NOMO-1 treated with dmso at 0.1 percent for 144 hours (cell line): ENCODE measurements around the gene GPR157.
A peak's percentile ranks its signal among the peaks of the same experiment; 100 is the strongest.

Experiments
- DNase-seq: peaks from one replicate; lab custom pipeline; 2025; ENCODE audit not compliant: unreplicated experiment; lab: John Stamatoyannopoulos, UW

Gene GPR157

GRCh38 chr1:9066945-9067807 lies 61.7 kb downstream of the GPR157 start:
- DNase-seq, result peak; percentile 42

DNA sequence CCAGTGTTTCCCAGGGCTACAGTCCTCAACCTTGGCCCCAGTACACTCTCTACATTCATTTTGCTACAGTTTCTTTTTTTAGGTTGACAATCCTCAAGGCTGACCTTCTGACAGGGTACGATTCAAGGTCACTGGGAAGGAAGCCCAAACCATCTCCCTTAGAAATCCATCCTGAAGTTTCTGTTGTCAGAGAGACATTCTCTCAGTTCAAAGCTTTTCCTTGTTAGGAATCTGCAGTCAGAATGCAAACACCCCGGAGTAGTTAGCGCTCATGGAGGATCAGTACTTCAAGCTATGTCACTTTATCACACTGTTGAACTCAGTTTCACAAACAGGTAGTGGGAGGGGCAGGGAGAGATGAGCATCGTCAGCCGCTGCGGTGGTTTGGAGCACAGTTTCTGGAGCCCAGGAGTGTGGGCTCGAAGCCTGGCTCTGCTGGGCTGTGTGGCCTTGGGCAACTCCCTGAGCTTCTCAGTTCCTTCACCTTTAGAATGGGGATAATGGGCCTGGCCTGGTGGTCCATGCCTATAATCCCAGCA lies 63.6 kb downstream of the GPR157 start:
- DNase-seq, result no peak

DNA sequence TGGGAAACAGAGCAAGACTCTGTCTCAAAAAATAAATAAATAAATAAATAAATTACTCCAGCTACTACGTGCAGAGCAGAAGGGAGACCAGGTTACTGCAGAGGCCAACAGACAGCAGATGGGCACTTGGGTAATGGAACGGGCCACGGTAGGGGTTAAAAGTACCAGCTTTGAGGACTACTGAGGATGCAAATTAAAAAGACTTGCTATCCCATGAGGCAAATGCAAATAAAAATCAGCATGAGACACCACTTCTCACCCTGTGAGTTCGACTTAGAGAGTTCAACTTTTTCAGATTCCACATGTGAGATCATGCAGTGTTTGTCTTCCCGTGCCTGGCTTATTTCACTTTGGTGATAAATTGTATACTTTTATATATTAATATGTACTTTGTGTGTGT lies 66.1 kb downstream of the GPR157 start:
- DNase-seq, result no peak

GRCh38 chr1:9062021-9062471 lies 66.9 kb downstream of the GPR157 start:
- DNase-seq, result no peak

- DNase-seq, result no peak
Observed at GRCh38 chr1:9061252-9061960, 67.5 kb downstream of the GPR157 start.

- no peak for DNase-seq
Observed at GRCh38 chr1:9059891-9060744, 68.8 kb downstream of the GPR157 start.

GRCh38 chr1:9058465-9058864 lies 70.4 kb downstream of the GPR157 start:
- no peak for DNase-seq

DNA sequence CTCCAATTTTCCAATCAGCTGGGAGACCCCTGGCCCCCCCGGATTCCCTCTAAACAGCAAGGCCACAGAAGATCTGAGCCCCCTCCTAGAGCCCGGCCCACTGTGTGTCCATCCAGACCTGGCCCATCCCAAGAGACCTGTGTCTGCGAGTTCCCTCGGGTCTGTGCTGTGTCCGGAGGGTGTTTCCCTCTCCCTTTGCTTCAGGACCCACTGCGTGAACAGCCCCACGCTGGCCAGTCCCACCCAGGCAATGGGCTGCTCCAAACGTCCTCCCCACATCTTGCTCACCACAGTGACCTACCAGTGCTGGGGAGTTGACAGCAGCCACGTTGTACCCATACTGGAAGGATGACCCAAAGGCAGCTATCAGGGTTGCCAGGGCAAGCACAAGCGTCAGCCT lies 71.1 kb downstream of the GPR157 start:
- DNase-seq, result no peak

- DNase-seq, result no peak
Observed at GRCh38 chr1:9052272-9053049, 76.4 kb downstream of the GPR157 start.

DNA sequence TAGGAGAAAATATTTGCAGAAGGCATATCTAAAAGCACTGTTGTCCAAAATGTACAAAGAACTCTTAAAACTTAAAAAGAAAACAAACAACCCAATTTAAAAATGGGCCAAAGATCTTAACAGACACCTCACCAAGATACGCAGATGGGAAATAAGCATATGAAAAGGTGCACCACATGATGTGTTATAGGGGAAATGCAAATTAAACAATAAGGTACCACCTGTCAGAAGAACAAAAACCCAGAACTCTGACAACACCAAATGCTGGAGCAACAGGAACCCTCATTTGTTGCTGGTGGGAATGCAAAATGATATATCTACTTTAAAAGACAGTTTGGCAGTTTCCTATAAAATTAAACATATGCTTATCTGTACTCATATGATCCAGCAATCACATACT lies 77.5 kb downstream of the GPR157 start:
- no peak for DNase-seq

GRCh38 chr1:9050803-9051202 lies 78.1 kb downstream of the GPR157 start:
- DNase-seq, result no peak
